Testis (tissue), 2 donors: ENCODE results near the gene RARA.

Experiments
- CTCF ChIP-seq, 3 experiments: fragments of 450-650 bp in 2 of 3; fragments of 200-600 bp in 1 of 3; sonication (generic) in 1 of 3; IDR thresholded peaks; one replicate each; pipeline ENCODE4 v1.5.1; 2016 to 2019; ENCODE audit warnings: antibody characterized with exemption in 3 of 3, mild to moderate bottlenecking in 2 of 3, moderate library complexity in 1 of 3
- POLR2A ChIP-seq: fragments of 450-650 bp; IDR thresholded peaks from one replicate; pipeline ENCODE4 v1.6.1; 2017; ENCODE audit warnings: antibody characterized with exemption, mild to moderate bottlenecking, moderate library complexity

- TF ChIP-seq POLR2A (no peak), CTCF (IDR thresholded peaks at IDR 0.05) (no peak)
These were observed 65.0 kb downstream of the RARA start for GRCh38 chr17:40373999-40374398.
